GM12878 (cell line): ENCODE data around the gene TYR.

Experiments used
- CHD1 ChIP-seq: IDR thresholded peaks from 2 replicates; pipeline ENCODE4 v1.6.1; 2012; ENCODE audit warnings: low read depth, low read length, improper control_type of control experiment
- HDAC6 ChIP-seq: fragments of 200-600 bp; sonication (generic); IDR thresholded peaks from one replicate; pipeline ENCODE4 v1.8.0; 2017; ENCODE audit warnings: antibody characterized with exemption; ENCODE audit not compliant: unreplicated experiment
- KDM1A ChIP-seq: fragments of 200-600 bp; sonication (generic); IDR thresholded peaks from 2 replicates; pipeline ENCODE4 v1.6.1; 2016; ENCODE audit warnings: borderline replicate concordance
- POLR2A ChIP-seq: IDR thresholded peaks from 2 replicates; pipeline ENCODE4 v1.6.1; 2011; ENCODE audit warnings: low read depth, mild to moderate bottlenecking, low read length
- POLR2AphosphoS5 ChIP-seq: IDR thresholded peaks from 2 replicates; pipeline ENCODE4 v1.6.1; 2011; ENCODE audit warnings: mild to moderate bottlenecking, low read length, inconsistent platforms
- RAD21 ChIP-seq: IDR thresholded peaks from 2 replicates; pipeline ENCODE4 v1.6.1; 2011; ENCODE audit warnings: mild to moderate bottlenecking, low read depth, low read length, moderate library complexity; ENCODE audit not compliant: insufficient read depth
- ZNF274 ChIP-seq: IDR thresholded peaks from one replicate; pipeline ENCODE4 v1.8.0; 2011; ENCODE audit not compliant: insufficient read length, insufficient read depth
- TF ChIP-seq, protein P1 (sequence below): IDR thresholded peaks from 2 replicates; pipeline ENCODE4 v1.6.1; 2012; ENCODE audit warnings: mild to moderate bottlenecking, low read depth, low read length
- TF ChIP-seq, protein P2 (sequence below): fragments of 450-650 bp; formaldehyde crosslinking; IDR thresholded peaks from 2 replicates; pipeline ENCODE4 v1.4.0; 2022; ENCODE audit warnings: mild to moderate bottlenecking, moderate library complexity

DNA sequence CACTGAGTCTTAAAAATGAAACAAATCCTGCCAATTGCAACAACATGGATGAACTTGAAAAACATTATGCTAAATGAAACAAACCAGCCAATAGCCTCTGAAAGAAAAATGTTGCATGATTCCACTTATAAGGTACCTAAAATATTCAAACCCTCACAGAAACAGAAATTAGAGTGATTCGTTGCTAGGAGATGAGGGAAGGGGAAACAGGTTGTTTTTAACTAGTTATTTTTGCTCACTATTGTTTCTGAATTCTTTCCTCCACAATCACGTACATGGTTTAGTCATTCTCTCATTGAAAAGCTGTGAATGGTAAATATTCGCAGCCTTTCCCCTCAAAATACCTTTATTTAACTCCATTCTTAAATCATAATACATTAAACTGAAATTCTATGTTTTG, 14.0 kb upstream of the TYR start:
- TF ChIP-seq RAD21: no peak
- TF ChIP-seq POLR2A: no peak
- TF ChIP-seq HDAC6: no peak
- no peak for TF ChIP-seq POLR2AphosphoS5
- no peak for TF ChIP-seq KDM1A
- TF ChIP-seq ZNF274: no peak
- TF ChIP-seq, protein P1, sequence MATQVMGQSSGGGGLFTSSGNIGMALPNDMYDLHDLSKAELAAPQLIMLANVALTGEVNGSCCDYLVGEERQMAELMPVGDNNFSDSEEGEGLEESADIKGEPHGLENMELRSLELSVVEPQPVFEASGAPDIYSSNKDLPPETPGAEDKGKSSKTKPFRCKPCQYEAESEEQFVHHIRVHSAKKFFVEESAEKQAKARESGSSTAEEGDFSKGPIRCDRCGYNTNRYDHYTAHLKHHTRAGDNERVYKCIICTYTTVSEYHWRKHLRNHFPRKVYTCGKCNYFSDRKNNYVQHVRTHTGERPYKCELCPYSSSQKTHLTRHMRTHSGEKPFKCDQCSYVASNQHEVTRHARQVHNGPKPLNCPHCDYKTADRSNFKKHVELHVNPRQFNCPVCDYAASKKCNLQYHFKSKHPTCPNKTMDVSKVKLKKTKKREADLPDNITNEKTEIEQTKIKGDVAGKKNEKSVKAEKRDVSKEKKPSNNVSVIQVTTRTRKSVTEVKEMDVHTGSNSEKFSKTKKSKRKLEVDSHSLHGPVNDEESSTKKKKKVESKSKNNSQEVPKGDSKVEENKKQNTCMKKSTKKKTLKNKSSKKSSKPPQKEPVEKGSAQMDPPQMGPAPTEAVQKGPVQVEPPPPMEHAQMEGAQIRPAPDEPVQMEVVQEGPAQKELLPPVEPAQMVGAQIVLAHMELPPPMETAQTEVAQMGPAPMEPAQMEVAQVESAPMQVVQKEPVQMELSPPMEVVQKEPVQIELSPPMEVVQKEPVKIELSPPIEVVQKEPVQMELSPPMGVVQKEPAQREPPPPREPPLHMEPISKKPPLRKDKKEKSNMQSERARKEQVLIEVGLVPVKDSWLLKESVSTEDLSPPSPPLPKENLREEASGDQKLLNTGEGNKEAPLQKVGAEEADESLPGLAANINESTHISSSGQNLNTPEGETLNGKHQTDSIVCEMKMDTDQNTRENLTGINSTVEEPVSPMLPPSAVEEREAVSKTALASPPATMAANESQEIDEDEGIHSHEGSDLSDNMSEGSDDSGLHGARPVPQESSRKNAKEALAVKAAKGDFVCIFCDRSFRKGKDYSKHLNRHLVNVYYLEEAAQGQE: no peak
- TF ChIP-seq CHD1: no peak
- TF ChIP-seq, protein P2, sequence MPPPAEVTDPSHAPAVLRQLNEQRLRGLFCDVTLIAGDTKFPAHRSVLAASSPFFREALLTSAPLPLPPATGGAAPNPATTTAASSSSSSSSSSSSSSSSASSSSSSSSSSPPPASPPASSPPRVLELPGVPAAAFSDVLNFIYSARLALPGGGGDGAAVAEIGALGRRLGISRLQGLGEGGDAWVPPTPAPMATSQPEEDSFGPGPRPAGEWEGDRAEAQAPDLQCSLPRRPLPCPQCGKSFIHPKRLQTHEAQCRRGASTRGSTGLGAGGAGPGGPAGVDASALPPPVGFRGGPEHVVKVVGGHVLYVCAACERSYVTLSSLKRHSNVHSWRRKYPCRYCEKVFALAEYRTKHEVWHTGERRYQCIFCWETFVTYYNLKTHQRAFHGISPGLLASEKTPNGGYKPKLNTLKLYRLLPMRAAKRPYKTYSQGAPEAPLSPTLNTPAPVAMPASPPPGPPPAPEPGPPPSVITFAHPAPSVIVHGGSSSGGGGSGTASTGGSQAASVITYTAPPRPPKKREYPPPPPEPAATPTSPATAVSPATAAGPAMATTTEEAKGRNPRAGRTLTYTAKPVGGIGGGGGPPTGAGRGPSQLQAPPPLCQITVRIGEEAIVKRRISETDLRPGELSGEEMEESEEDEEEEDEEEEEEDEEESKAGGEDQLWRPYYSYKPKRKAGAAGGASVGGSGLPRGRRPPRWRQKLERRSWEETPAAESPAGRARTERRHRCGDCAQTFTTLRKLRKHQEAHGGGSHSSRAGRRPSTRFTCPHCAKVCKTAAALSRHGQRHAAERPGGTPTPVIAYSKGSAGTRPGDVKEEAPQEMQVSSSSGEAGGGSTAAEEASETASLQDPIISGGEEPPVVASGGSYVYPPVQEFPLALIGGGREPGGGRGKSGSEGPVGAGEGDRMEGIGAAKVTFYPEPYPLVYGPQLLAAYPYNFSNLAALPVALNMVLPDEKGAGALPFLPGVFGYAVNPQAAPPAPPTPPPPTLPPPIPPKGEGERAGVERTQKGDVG (CRISPR knock-in tag): no peak
